OCI-LY3 (cell line): Measurements from ENCODE around the gene NID1.

Source experiments
- H2AFZ ChIP-seq: fragments of 200-600, 300-600 bp; shearing (Covaris generic); 2 replicates; pipeline ENCODE4 v1.6.0; 2014; ENCODE audit warnings: antibody characterized with exemption, low read depth, low read length
- H3K27ac ChIP-seq: fragments of 200-600, 300-600 bp; sonication (generic); 2 replicates; pipeline ENCODE4 v1.5.1; 2014; ENCODE audit warnings: mild to moderate bottlenecking, low read length, moderate library complexity, mixed read lengths
- H3K27me3 ChIP-seq: fragments of 200-600, 300-600 bp; sonication (generic); 2 replicates; pipeline ENCODE4 v1.6.1; 2014; ENCODE audit warnings: low read depth, low read length, mixed read lengths
- H3K36me3 ChIP-seq: fragments of 200-600, 300-600 bp; sonication (generic); replicated peaks from 2 replicates; pipeline ENCODE3; 2014; ENCODE audit warnings: low read depth, low read length, mixed read lengths
- H3K4me1 ChIP-seq: fragments of 300-600, 200-600 bp; sonication (generic); 2 replicates; pipeline ENCODE4 v1.6.1; 2014; ENCODE audit warnings: low read length, mixed read lengths
- H3K4me2 ChIP-seq: fragments of 200-600, 300-600 bp; sonication (generic); 2 replicates; pipeline ENCODE4 v1.6.1; 2014; ENCODE audit warnings: low read length, mixed read lengths
- H3K4me3 ChIP-seq: fragments of 300-600, 200-600 bp; sonication (generic); 2 replicates; pipeline ENCODE4 v1.5.1; 2014; ENCODE audit warnings: antibody characterized with exemption, mild to moderate bottlenecking, low read length, moderate library complexity
- H3K79me2 ChIP-seq: fragments of 300-600, 200-600 bp; shearing (Covaris generic); 2 replicates; pipeline ENCODE4 v1.6.1; 2014; ENCODE audit warnings: mild to moderate bottlenecking, low read length, mixed read lengths
- H3K9ac ChIP-seq: fragments of 300-600, 200-600 bp; shearing (Covaris generic); 2 replicates; pipeline ENCODE4 v1.6.0; 2014; ENCODE audit warnings: mild to moderate bottlenecking, low read length, moderate library complexity
- H3K9me3 ChIP-seq: fragments of 200-600, 300-600 bp; shearing (Covaris generic); 2 replicates; pipeline ENCODE4 v1.6.1; 2014; ENCODE audit warnings: low read length, mixed read lengths; ENCODE audit not compliant: insufficient read depth
- H4K20me1 ChIP-seq: fragments of 200-600, 300-600 bp; sonication (generic); 2 replicates; pipeline ENCODE4 v1.6.1; 2016; ENCODE audit warnings: low read length, mixed read lengths; ENCODE audit not compliant: insufficient read depth
- CTCF ChIP-seq: fragments of 200-600, 300-600 bp; sonication (generic); IDR thresholded peaks from 2 replicates; pipeline ENCODE4 v1.5.1; 2014; ENCODE audit warnings: antibody characterized with exemption, low read length, low read depth
- EZH2phosphoT487 ChIP-seq: fragments of 200-600 bp; shearing (Covaris generic); IDR thresholded peaks from 2 replicates; pipeline ENCODE4 v1.6.1; 2018; ENCODE audit warnings: antibody characterized with exemption, mixed run types, low read depth

NID1 gene

GRCh38 chr1:236013330-236013729, 51.6 kb downstream of the NID1 start:
- no peak overlapping the region for H3K4me2 ChIP-seq
- H3K27me3 ChIP-seq: peaks cover 13% of the 10 kb centered on the region
- TF ChIP-seq EZH2phosphoT487: no peak
- no peak for TF ChIP-seq CTCF
- H3K4me1 ChIP-seq: no peaks in the 10 kb centered on the region
- H3K9me3 ChIP-seq: no peaks in the 10 kb centered on the region
- H2AFZ ChIP-seq: no peak overlapping the region
- H3K27ac ChIP-seq: no peak overlapping the region
- no peaks in the 10 kb centered on the region for H3K36me3 ChIP-seq
- H4K20me1 ChIP-seq: no peaks in the 10 kb centered on the region
- H3K4me3 ChIP-seq: no peak overlapping the region
- no peaks in the 10 kb centered on the region for H3K79me2 ChIP-seq
- H3K9ac ChIP-seq: no peak overlapping the region

GRCh38 chr1:236011641-236012040, 53.2 kb downstream of the NID1 start:
- no peaks in the 10 kb centered on the region for H3K9me3 ChIP-seq
- no peaks in the 10 kb centered on the region for H4K20me1 ChIP-seq
- H3K4me3 ChIP-seq: no peak overlapping the region
- TF ChIP-seq EZH2phosphoT487 (no peak), CTCF (no peak)
- H3K27me3 ChIP-seq: peaks cover 9% of the 10 kb centered on the region; the same call in 1 of the 2 replicates
- no peak overlapping the region for H3K9ac ChIP-seq
- no peaks in the 10 kb centered on the region for H3K4me1 ChIP-seq
- no peak overlapping the region for H2AFZ ChIP-seq
- H3K27ac ChIP-seq: no peak overlapping the region
- H3K79me2 ChIP-seq: no peaks in the 10 kb centered on the region
- no peak overlapping the region for H3K4me2 ChIP-seq
- H3K36me3 ChIP-seq: no peaks in the 10 kb centered on the region

DNA sequence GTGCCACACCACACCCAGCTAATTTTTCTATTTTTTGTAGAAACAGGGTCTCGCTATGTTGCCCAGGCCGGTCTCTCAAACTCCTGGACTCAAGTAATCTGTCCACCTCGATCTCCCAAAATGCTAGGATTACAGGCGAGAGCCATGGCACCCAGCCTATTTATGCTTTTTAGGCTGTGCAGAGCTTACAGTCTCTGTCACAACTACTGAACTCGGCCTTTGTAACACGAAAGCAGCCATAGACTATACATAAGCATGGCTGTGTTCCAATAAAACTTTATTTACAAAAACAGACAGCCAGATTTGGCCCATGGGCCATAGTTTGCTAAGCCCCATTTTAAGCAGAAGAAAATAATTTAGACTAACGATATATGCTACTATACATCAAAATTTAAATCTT, 54.4 kb downstream of the NID1 start:
- Histone ChIP-seq H3K4me1 (no peaks in the 10 kb centered on the region), H3K27ac (no peak overlapping the region), H3K36me3 (no peaks in the 10 kb centered on the region), H3K79me2 (no peaks in the 10 kb centered on the region), H3K27me3 (peaks cover 13% of the 10 kb centered on the region), H3K9ac (no peak overlapping the region), H4K20me1 (no peaks in the 10 kb centered on the region), H3K4me2 (no peak overlapping the region), H3K9me3 (no peaks in the 10 kb centered on the region), H3K4me3 (no peak overlapping the region), H2AFZ (no peak overlapping the region)
- TF ChIP-seq CTCF (no peak), EZH2phosphoT487 (no peak)

DNA sequence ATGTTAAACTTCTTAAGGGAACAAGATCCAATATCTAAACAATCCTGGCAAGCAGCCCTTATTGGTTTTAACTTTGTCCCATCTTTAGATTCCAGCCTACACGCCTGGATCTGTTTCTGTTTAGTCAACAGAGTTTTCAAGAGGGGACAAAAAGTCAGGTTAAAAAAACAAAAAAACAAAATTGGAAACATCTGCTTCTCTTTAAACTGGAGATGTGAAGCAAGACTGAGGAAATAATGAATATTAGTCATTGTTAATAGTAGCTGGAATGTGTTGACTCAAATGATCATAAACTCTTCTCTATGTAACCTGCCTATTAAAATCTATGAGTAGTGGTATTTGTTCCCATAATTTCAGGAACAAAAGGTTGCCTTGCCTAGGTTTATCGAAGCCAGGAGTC, 55.0 kb downstream of the NID1 start:
- no peaks in the 10 kb centered on the region for H3K9me3 ChIP-seq
- H3K4me3 ChIP-seq: no peak overlapping the region
- no peaks in the 10 kb centered on the region for H4K20me1 ChIP-seq
- H3K4me2 ChIP-seq: no peak overlapping the region
- H3K27me3 ChIP-seq: peaks cover 14% of the 10 kb centered on the region
- H3K27ac ChIP-seq: no peak overlapping the region
- H3K79me2 ChIP-seq: no peaks in the 10 kb centered on the region
- no peak overlapping the region for H2AFZ ChIP-seq
- H3K9ac ChIP-seq: no peak overlapping the region
- H3K4me1 ChIP-seq: no peaks in the 10 kb centered on the region
- H3K36me3 ChIP-seq: no peaks in the 10 kb centered on the region
- no peak for TF ChIP-seq EZH2phosphoT487
- no peak for TF ChIP-seq CTCF
